ENCODE measurements around the gene TRIM61.
"Not testable (repeated sequence)": the region's sequence is repeated elsewhere in the genome, so short reads cannot be mapped to it uniquely, and the experiment has no call there.

Gene TRIM61

DNA sequence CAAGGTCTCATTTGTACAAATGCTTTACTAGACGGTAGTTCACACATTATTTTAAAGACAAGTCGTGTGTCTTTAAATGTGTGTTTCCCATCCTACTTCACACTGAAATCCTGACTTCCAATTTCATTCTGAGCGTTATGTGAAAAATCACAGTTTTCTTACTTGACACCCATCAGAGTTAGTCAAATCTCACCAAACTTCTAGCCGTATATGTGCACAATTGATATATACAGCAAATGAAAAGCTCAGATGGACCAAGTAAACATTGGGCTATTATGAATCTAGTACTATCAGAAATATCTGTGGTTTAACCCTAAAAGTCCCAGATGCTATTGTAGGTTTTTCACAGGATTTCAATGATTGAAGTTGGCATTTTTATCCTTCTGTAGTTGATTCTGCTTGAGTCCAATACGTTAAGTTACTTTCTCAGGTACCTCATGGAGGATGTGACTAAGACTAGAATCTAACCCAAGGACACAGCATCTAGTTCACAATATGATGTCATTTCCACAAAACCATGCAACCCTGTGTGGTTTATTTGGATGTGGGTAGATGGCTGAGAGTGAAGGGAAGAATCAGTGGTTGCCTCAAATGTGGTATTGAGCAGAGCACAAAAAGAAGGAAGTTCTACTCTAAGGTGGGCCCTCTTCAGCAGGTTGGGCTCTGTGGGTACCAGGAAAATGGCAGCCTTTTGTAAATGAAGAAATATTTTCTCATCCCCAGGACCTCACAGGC lies 32.2 kb upstream of the TRIM61 start:
- no peak for DNase-seq (ENCODE audit: low read depth, low spot score)
- Histone ChIP-seq H3K4me3 (no peak overlapping the region), H3K9ac (ENCODE audit: insufficient read length) (no peak overlapping the region), H3K36me3 (ENCODE audit: insufficient read depth, low read length) (no peaks in the 10 kb centered on the region), H3K27ac (no peak overlapping the region), H3K9me3 (ENCODE audit: low read depth, low read length) (no peaks in the 10 kb centered on the region)
- TF ChIP-seq EZH2 (IDR thresholded peaks at IDR 0.05): no peak
- no peak for TF ChIP-seq POLR2AphosphoS5 (IDR thresholded peaks at IDR 0.05; ENCODE audit: borderline replicate concordance, low read depth, low read length)
- no peak for TF ChIP-seq FOXP2 (optimal IDR thresholded peaks at IDR 0.05; ENCODE audit: control extremely low read depth, extremely low read length, insufficient read depth)

DNA sequence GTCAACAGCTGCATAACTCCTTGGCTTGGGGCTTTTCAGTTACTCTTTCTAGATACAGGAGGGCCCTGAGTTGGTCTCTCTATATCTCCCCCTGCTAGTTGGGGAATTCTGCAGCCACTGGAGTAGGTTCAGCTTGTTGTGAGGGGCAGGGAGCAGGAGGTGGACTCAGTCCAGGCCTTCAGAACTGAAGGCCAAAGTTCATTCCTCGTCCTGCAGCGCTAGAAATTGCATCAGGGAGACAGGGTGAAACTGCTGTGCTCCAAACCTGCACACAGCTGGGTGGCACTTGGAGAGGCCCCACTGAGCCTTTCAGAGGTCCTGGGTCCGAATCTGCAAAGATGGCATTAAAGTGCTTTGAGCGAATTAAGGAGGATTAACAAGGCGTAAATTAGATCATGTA lies 29.4 kb upstream of the TRIM61 start:
- DNase-seq (ENCODE audit: low read depth, low spot score): no peak
- TF ChIP-seq POLR2AphosphoS5 (IDR thresholded peaks at IDR 0.05; ENCODE audit: borderline replicate concordance, low read depth, low read length) (no peak), EZH2 (IDR thresholded peaks at IDR 0.05) (no peak), FOXP2 (optimal IDR thresholded peaks at IDR 0.05; ENCODE audit: control extremely low read depth, extremely low read length, insufficient read depth) (no peak)

DNA sequence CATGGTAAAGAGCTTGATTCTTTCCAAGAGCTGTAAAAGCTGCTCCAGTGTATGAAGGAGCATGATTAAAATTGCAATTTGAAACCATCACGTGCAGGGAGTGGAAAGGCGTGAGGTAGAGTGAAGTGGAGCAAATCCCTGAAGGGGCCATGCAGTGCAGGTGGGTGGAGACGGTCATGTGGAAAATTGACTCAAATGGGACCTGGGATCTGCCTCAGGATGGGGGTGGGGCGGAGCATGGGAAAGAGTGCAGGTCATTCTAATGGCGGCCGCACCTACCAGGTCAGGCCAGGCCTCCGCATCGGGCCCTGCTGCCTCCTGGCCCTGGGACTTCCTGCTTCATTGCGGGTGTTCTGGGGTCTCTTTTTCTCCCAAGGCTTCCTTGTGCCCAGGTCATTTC lies 29.0 kb upstream of the TRIM61 start:
- TF ChIP-seq POLR2AphosphoS5 (IDR thresholded peaks at IDR 0.05; ENCODE audit: borderline replicate concordance, low read depth, low read length) (no peak), EZH2 (IDR thresholded peaks at IDR 0.05) (no peak), FOXP2 (optimal IDR thresholded peaks at IDR 0.05; ENCODE audit: control extremely low read depth, extremely low read length, insufficient read depth) (no peak)

More for the DNA sequence above, 29.4 kb upstream of the TRIM61 start:
- no peak overlapping the region for H3K4me3 ChIP-seq
- H3K9ac ChIP-seq (ENCODE audit: insufficient read length): no peak overlapping the region
- H3K9me3 ChIP-seq (ENCODE audit: low read depth, low read length): no peaks in the 10 kb centered on the region
- H3K36me3 ChIP-seq (ENCODE audit: insufficient read depth, low read length): no peaks in the 10 kb centered on the region
- H3K27ac ChIP-seq: no peak overlapping the region

DNA sequence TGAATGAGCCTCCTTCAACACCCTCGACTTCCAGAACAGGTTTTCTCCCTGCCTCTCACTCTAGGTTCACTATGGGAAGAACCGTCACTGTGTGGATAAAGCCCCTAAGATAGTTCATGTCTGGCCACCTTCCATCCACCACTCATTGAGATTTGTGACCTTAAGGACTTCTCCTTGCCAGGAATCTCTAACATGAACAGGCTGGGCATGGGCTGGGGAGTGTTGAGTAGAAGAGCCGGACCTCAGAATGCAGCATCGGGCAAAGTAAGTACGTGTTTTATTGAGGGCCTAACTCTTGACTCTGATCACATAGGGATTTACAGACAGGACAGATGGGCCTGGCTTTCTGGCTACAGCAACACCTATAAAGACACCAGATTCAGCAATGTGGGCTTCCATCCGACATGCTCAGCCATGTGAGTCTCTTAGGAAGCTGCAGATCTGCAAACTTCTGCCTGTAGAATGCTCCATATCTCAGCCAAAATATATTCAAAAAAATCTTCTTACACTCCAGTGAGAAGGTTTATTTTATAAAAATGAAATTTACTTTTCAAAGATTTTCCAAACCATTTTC lies 28.0 kb upstream of the TRIM61 start:
- Histone ChIP-seq H3K9ac (ENCODE audit: insufficient read length) (no peak overlapping the region), H3K4me3 (no peak overlapping the region), H3K27ac (no peak overlapping the region), H3K36me3 (ENCODE audit: insufficient read depth, low read length) (no peaks in the 10 kb centered on the region), H3K9me3 (ENCODE audit: low read depth, low read length) (no peaks in the 10 kb centered on the region)
- DNase-seq (ENCODE audit: low read depth, low spot score): no peak
- TF ChIP-seq POLR2AphosphoS5 (IDR thresholded peaks at IDR 0.05; ENCODE audit: borderline replicate concordance, low read depth, low read length) (no peak), FOXP2 (optimal IDR thresholded peaks at IDR 0.05; ENCODE audit: control extremely low read depth, extremely low read length, insufficient read depth) (no peak), EZH2 (IDR thresholded peaks at IDR 0.05) (no peak)

More for the DNA sequence above, 29.0 kb upstream of the TRIM61 start:
- Histone ChIP-seq H3K9ac (ENCODE audit: insufficient read length) (no peak overlapping the region), H3K36me3 (ENCODE audit: insufficient read depth, low read length) (no peaks in the 10 kb centered on the region), H3K4me3 (no peak overlapping the region), H3K9me3 (ENCODE audit: low read depth, low read length) (no peaks in the 10 kb centered on the region), H3K27ac (no peak overlapping the region)
- DNase-seq (ENCODE audit: low read depth, low spot score): no peak

DNA sequence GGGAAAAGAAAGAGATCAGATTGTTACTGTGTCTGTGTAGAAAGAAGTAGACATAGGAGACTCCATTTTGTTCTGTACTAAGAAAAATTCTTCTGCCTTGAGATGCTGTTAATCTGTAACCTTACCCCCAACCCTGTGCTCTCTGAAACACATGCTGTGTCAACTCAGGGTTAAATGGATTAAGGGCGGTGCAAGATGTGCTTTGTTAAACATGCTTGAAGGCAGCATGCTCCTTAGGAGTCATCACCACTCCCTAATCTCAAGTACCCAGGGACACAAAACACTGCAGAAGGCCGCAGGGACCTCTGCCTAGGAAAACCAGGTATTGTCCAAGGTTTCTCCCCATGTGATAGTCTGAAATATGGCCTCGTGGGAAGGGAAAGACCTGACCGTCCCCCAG lies 24.5 kb upstream of the TRIM61 start:
- H3K4me3 ChIP-seq; H3K36me3 ChIP-seq (ENCODE audit: insufficient read depth, low read length); H3K9ac ChIP-seq (ENCODE audit: insufficient read length); H3K9me3 ChIP-seq (ENCODE audit: low read depth, low read length); DNase-seq (ENCODE audit: low read depth, low spot score); H3K27ac ChIP-seq: not testable (repeated sequence)

DNA sequence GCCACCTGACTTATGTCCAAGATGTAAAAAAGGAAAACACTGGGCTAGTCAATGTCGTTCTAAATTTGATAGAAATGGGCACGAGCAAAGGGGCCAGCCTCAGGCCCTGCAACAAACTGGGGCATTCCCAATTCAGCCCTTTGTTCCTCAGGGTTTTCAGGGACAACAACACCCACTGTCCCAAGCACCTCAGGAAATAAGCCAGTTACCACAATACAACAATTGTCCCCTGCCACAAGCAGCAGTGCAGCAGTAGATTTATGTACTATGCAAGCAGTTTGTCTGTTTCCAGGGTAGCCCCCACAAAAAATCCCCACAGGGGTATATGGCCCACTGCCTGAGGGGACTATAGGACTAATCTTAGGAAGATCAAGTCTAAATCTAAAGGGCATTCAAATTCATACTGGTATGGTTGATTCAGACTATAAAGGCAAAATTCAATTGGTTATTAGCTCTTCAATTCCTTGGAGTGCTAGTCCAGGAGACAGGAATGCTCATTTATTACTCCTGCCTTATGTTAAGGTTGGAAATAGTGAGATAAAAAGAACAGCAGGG lies 21.1 kb upstream of the TRIM61 start:
- not testable (repeated sequence) for H3K9me3 ChIP-seq (ENCODE audit: low read depth, low read length); DNase-seq (ENCODE audit: low read depth, low spot score); H3K9ac ChIP-seq (ENCODE audit: insufficient read length); H3K4me3 ChIP-seq; H3K36me3 ChIP-seq (ENCODE audit: insufficient read depth, low read length); H3K27ac ChIP-seq

DNA sequence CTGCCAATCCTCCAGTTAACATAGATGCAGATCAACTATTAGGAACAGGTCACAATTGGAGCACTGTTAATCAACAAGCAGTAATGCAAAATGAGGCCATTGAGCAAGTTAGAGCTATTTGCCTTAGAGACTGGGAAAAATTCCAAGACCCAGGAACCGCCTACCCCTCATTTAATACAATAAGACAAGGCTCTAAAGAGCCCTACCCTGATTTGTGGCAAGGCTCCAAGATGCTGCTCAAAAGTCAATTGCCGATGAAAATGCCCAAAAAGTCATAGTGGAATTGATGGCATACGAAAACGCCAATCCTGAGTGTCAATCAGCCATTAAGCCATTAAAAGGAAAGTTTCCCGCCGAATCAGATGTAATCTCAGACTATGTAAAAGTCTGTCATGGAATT lies 20.5 kb upstream of the TRIM61 start:
- no peak overlapping the region for H3K4me3 ChIP-seq
- no peaks in the 10 kb centered on the region for H3K36me3 ChIP-seq (ENCODE audit: insufficient read depth, low read length)
- TF ChIP-seq FOXP2 (optimal IDR thresholded peaks at IDR 0.05; ENCODE audit: control extremely low read depth, extremely low read length, insufficient read depth) (no peak), EZH2 (IDR thresholded peaks at IDR 0.05) (no peak), POLR2AphosphoS5 (IDR thresholded peaks at IDR 0.05; ENCODE audit: borderline replicate concordance, low read depth, low read length) (no peak)
- no peak overlapping the region for H3K9ac ChIP-seq (ENCODE audit: insufficient read length)
- DNase-seq (ENCODE audit: low read depth, low spot score): no peak
- H3K9me3 ChIP-seq (ENCODE audit: low read depth, low read length): no peaks in the 10 kb centered on the region
- H3K27ac ChIP-seq: no peak overlapping the region

DNA sequence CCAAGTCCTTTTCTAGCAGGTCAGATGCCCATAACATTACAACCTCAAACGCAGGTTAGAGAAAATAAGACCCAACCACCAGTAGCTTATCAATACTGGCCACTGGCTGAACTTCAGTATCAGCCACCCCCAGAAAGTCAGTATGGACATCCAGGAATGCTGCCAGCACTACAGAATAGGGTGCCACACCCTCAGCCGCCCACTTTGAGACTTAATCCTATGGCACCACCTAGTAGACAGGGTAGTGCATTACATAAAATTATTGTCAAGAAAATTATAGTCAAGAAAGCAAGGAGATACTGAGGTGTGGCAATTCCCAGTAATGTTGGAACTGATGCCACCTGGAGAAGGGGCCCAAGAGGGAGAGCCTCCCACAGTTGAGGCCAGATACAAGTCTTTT lies 19.9 kb upstream of the TRIM61 start:
- DNase-seq (ENCODE audit: low read depth, low spot score): peak; percentile 6
- no peak for TF ChIP-seq EZH2 (IDR thresholded peaks at IDR 0.05)
- no peak for TF ChIP-seq FOXP2 (optimal IDR thresholded peaks at IDR 0.05; ENCODE audit: control extremely low read depth, extremely low read length, insufficient read depth)
- no peak for TF ChIP-seq POLR2AphosphoS5 (IDR thresholded peaks at IDR 0.05; ENCODE audit: borderline replicate concordance, low read depth, low read length)
- H3K36me3 ChIP-seq (ENCODE audit: insufficient read depth, low read length): no peaks in the 10 kb centered on the region
- no peaks in the 10 kb centered on the region for H3K9me3 ChIP-seq (ENCODE audit: low read depth, low read length)
- H3K4me3 ChIP-seq: no peak overlapping the region
- H3K9ac ChIP-seq (ENCODE audit: insufficient read length): no peak overlapping the region
- H3K27ac ChIP-seq: no peak overlapping the region

DNA sequence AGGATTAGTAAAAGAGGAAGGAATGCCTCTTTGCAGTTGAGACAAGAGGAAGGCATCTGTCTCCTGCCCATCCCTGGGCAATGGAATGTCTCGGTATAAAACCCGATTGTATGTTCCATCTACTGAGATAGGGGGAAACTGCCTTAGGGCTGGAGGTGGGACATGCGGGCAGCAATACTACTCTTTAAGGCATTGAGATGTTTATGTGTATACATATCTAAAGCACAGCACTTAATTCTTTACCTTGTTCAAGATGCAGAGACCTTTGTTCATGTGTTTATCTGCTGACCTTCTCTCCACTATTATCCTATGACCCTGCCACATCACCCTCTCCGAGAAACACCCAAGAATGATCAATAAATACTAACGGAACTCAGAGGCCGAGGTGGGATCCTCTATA lies 18.7 kb upstream of the TRIM61 start:
- not testable (repeated sequence) for H3K4me3 ChIP-seq; H3K9ac ChIP-seq (ENCODE audit: insufficient read length); DNase-seq (ENCODE audit: low read depth, low spot score); H3K36me3 ChIP-seq (ENCODE audit: insufficient read depth, low read length); H3K9me3 ChIP-seq (ENCODE audit: low read depth, low read length); H3K27ac ChIP-seq

DNA sequence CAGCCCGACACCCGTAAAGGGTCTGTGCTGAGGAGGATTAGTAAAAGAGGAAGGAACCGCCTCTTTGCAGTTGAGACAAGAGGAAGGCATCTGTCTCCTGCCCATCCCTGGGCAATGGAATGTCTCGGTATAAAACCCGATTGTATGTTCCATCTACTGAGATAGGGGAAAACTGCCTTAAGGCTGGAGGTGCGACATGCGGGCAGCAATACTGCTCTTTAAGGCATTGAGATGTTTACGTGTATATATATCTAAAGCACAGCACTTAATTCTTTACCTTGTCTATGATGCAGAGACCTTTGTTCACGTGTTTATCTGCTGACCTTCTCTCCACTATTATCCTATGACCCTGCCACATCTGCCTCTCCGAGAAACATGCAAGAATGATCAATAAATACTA lies 13.3 kb upstream of the TRIM61 start:
- H3K9ac ChIP-seq (ENCODE audit: insufficient read length); DNase-seq (ENCODE audit: low read depth, low spot score); H3K27ac ChIP-seq; H3K9me3 ChIP-seq (ENCODE audit: low read depth, low read length); H3K4me3 ChIP-seq; H3K36me3 ChIP-seq (ENCODE audit: insufficient read depth, low read length): not testable (repeated sequence)
